Subcutaneous abdominal adipose tissue (tissue), 5 donors: ENCODE measurements around the gene C4BPB.

Experiments
- H3K27ac ChIP-seq: one replicate; pipeline ENCODE4 v1.7.0; 2013; ENCODE audit warnings: low read depth, mild to moderate bottlenecking, inconsistent platforms, low read length, moderate library complexity
- H3K27me3 ChIP-seq, 5 donors: one replicate each; pipeline ENCODE4 v1.7.0; 2013; ENCODE audit warnings: low read length in 5 of 5, inconsistent platforms in 1 of 5; ENCODE audit not compliant: control insufficient read depth in 5 of 5, insufficient read depth in 4 of 5
- H3K36me3 ChIP-seq, 5 donors: one replicate each; pipeline ENCODE4 v1.7.0; 2013; ENCODE audit warnings: low read length in 5 of 5; ENCODE audit not compliant: control insufficient read depth in 5 of 5, insufficient read depth in 5 of 5
- H3K4me1 ChIP-seq, 5 donors: one replicate each; pipeline ENCODE4 v1.7.0; 2013; ENCODE audit warnings: low read length in 5 of 5, mild to moderate bottlenecking in 3 of 5, moderate library complexity in 1 of 5; ENCODE audit not compliant: control insufficient read depth in 5 of 5, insufficient read depth in 5 of 5
- H3K4me3 ChIP-seq, 5 donors: one replicate each; pipeline ENCODE4 v1.7.0; 2013; ENCODE audit warnings: low read length in 5 of 5, low read depth in 1 of 5
- H3K9ac ChIP-seq, 5 donors: one replicate each; pipeline ENCODE4 v1.7.0; 2013; ENCODE audit warnings: low read length in 5 of 5, mild to moderate bottlenecking in 4 of 5, moderate library complexity in 3 of 5
- H3K9me3 ChIP-seq, 5 donors: one replicate each; pipeline ENCODE4 v1.7.0; 2013; ENCODE audit warnings: low read length in 5 of 5; ENCODE audit not compliant: control insufficient read depth in 5 of 5
- donor health status: healthy.
- donor health status: healthy.
- donor health status: healthy.
- donor health status: healthy.
- donor health status: healthy.

The C4BPB gene

DNA sequence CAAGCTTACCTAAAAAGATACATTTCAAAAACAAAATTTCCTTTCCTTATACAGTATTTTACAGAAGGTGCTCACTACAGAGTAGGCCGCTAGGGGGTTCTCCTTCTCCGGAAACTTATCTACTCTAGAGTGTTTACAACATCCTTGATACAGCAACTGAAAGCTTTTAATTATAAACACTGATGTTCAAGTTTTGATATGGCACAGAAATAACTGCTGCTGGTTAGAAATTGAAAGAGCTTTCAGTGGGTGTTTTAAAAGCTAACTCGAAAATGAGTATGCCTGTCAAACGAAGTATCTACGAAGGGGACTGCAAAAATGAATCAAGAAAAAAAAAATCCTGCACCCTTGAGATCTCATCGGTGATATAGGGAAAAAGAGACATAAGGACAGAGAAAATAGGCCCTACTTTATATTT is 38.7 kb upstream of the C4BPB start:
- peak overlapping the region; percentile 87 for H3K27ac ChIP-seq
- no peaks in the 10 kb centered on the region for H3K27me3 ChIP-seq
- peak overlapping the region; percentile 95 to 99 (median 96) for H3K4me3 ChIP-seq
- H3K36me3 ChIP-seq = peaks cover 14 to 19% (median 15%) of the 10 kb centered on the region in 5 donors
- no peaks in the 10 kb centered on the region for H3K9me3 ChIP-seq
- H3K9ac ChIP-seq = peak overlapping the region; percentile 90 to 99 (median 93)
- H3K4me1 ChIP-seq = peaks cover 6 to 51% (median 42%) of the 10 kb centered on the region in 5 donors

DNA sequence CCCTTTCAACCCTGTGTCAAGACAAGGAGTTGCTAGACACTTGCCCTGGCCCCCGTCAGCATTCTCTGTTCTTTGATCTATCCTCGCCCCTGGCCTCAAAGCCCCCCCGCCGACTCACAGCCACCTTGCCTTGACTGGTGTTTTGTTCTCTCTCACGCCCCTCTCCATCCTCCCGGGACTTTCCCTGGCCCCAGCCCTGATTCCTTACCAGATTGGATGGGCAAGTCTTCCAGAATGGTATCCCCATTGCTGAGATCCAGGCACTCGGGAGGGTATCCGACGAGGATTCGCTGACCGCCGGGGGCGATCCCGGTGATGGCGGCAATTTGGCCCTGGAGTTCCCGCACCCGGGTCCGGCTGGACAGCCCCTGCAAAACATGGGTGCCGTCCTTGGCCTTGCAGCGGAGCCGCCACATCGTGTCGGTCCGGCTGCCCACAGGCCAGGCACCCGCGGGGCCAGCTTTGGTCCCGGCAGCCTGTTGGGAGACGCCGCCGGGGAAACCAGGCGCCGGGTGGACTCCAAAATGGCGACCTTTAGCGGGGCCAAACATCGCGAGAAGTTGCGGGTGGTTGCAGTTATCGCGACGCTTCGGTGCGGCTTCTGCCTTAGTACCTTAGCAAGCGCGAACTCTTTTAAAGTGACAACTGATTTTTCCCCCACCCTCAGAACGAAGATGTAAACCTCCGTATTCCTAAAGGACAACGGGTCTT is 38.0 kb upstream of the C4BPB start:
- Histone ChIP-seq H3K36me3 (peaks cover 14 to 19% (median 15%) of the 10 kb centered on the region in 5 donors), H3K27me3 (no peaks in the 10 kb centered on the region), H3K4me3 (peak overlapping the region; percentile 95 to 99 (median 96)), H3K9ac (peak overlapping the region; percentile 90 to 99 (median 93)), H3K27ac (peak overlapping the region; percentile 87), H3K9me3 (no peaks in the 10 kb centered on the region), H3K4me1 (peaks cover 6 to 51% (median 37%) of the 10 kb centered on the region in 5 donors)

DNA sequence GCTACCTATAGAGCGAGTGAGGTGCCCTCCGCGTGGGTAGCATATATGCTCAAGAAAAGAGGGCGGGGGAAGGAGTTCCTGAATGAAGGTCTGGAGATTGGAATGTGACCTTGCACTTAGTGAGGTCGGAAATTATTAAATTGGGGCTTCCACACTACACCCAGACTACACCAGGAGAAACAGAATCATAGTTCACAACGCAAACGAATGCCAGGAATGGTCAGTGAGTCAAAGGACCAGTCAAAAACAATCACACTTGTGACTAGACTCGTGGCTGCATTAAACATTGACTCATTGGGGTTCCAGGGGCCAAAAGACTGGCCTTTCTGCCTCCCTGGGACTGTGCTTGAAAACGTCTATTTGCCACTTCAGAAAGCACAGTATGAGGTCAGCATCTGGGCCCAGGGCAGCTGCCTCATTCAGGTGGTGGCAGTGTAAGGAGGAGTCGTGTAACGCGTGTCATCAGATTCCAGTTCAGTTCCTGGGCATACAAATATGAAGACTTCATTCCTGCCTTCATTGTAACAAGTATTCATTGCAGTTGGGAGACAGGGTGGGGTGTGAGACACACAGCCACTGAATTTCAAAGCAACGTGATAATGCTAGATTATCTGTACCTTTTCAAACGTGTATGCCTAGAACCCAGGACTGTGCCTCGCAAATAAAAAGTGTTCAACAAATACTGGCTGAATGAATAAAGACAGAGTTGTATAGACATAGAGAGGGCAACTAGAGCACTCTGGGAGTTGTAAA is 37.3 kb upstream of the C4BPB start, which contains the start of gene YOD1:
YOD1 (minus strand) TSS at position 18 of the 753 bp plus-strand sequence. CDS start 178 bp downstream, outside the sequence.
- H3K9ac ChIP-seq = peak within 1 kb of the TSS; percentile 90 to 99 (median 93)
- H3K27ac ChIP-seq = peak within 1 kb of the TSS; percentile 87
- H3K4me1 ChIP-seq = peaks cover 6 to 50% (median 36%) of the 10 kb centered on the region in 5 donors
- H3K4me3 ChIP-seq = peak within 1 kb of the TSS; percentile 95 to 99 (median 96)
- peaks cover 14 to 21% (median 15%) of the 10 kb centered on the region in 5 donors for H3K36me3 ChIP-seq
- H3K27me3 ChIP-seq = no peaks in the 10 kb centered on the region
- no peaks in the 10 kb centered on the region for H3K9me3 ChIP-seq

DNA sequence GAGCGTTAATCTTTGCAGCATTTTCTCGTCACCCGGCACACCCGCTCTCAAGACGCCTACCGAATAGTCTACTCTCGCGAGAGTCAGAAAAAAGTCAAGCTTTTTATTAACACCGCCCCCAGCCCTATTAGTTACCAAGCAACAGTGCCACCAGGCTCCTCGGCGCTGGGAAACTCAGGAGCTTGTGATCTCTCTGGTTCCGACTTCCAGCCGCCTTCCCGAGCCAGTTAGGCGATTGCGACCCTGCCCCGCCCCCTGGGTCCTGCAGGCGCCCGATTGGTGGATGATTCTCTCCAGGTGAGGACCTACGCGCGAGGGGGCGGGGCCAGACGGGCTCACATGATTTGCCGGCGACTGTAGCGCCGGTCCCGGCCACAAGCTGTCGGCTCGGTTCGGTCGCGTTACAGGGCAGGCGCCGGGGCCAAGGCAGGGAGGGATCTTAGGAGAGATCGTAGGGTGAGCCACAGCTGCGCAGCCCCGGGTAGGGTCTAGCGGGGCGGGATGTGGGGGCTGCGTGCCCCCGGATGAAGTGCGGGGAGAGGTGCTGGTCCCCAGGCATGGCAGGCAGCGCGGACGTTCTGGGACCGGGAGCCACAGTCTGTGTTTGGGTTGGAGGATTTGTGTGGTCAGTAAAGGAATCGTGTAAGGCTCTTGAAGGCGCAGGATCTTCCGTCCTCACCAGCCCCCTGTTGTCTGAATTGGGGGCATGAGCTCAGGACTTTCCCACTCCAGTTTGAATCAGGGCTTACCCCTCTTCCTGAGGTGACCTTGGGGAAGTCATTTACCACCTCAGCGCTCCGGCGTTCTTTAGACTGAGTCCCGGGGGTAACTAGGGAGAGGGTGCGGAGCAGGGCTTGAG is 35.5 kb upstream of the C4BPB start, which contains the start of gene PFKFB2:
PFKFB2 (plus strand) TSS at position 365 of the 859 bp plus-strand sequence. CDS start 1,443 bp downstream, outside the sequence.
- H3K27me3 ChIP-seq = no peaks in the 10 kb centered on the region
- H3K4me1 ChIP-seq = peaks cover 6 to 50% (median 36%) of the 10 kb centered on the region in 5 donors
- peak within 1 kb of the TSS; percentile 81 for H3K27ac ChIP-seq
- H3K9ac ChIP-seq = peak within 1 kb of the TSS; percentile 48 to 92 (median 82)
- H3K4me3 ChIP-seq = peak within 1 kb of the TSS; percentile 79 to 90 (median 90)
- peaks cover 11 to 18% (median 13%) of the 10 kb centered on the region in 5 donors for H3K36me3 ChIP-seq
- H3K9me3 ChIP-seq = no peaks in the 10 kb centered on the region

DNA sequence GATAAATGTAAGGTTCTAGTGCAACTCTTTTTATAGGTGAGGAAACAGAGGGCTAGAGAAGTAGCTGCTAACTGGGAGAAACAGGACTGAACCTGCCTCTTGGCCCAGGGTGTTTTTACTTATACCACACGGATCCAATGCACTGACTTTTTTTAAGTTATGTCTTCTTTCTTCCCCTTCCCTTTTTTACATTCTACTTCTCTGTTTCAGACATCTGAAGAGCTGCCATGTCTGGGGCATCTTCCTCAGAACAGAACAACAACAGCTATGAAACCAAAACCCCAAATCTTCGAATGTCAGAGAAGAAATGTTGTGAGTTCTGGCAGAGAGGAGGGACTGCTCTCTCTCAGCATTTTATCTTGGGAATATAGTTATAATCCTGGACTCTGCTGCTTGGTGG is 34.2 kb upstream of the C4BPB start:
- Histone ChIP-seq H3K36me3 (peaks cover 0 to 5% (median under 1%) of the 10 kb centered on the region in 5 donors), H3K9me3 (no peaks in the 10 kb centered on the region), H3K27ac (peak overlapping the region; percentile 7), H3K4me3 (no peak overlapping the region), H3K4me1 (peaks cover 6 to 41% (median 34%) of the 10 kb centered on the region in 5 donors), H3K9ac (no peak overlapping the region), H3K27me3 (no peaks in the 10 kb centered on the region)

DNA sequence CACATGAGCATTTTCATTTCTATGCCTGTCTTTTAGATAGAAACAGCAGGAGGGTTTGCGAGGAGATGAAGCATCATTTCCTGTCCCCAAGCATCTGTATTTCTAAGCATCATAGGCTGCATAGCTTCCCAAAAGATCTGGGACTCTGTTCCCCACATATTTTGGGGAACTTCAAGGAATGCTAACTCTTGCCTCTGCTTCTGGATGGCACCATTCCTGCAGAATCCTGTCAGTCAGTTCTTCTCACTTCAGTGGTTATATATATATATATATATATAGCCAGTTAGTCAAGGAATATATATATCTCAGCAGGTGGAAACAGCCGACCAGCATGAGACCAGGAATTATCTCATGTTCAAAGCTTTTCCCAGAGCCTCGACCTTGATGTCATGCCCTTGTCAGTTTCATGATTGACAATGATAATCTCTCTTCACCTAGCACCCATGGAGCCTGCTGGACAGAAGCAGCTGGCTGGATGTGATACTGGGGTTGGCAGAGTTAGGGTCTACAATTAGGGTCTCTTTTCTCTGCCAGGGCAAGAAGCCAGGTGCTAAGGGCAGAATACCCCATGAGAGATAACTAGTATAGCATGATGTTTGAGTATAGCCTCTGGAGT is 33.2 kb upstream of the C4BPB start:
- Histone ChIP-seq H3K4me3 (no peak overlapping the region), H3K27ac (no peak overlapping the region), H3K9me3 (no peaks in the 10 kb centered on the region)

DNA sequence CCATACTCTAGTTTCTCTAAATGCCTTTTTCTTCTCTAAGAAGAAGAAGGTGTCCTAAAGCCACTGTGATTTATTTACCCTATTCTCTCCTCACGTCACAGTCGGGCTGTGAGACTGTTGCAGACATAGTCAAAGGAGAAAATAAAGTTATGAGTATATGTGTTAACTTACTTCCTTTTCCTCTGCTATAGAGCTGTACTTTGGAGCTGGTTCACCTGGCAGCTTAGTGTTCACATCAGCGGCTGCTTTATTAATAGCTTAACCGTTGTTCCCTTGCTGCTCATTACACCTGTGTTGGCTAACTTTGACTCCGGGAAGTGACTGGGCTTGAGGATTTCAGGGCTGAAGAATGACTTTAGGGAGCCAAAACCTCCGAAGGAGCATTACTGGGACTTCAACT is 32.0 kb upstream of the C4BPB start:
- no peak overlapping the region for H3K27ac ChIP-seq
- H3K27me3 ChIP-seq = no peaks in the 10 kb centered on the region
- no peak overlapping the region for H3K9ac ChIP-seq
- no peaks in the 10 kb centered on the region for H3K9me3 ChIP-seq
- peaks cover 0 to 11% (median 5%) of the 10 kb centered on the region in 5 donors for H3K36me3 ChIP-seq
- no peak overlapping the region for H3K4me3 ChIP-seq
- peaks cover 4 to 24% (median 17%) of the 10 kb centered on the region in 5 donors for H3K4me1 ChIP-seq

More for the DNA sequence above, 33.2 kb upstream of the C4BPB start:
- Histone ChIP-seq H3K4me1 (peaks cover 6 to 32% (median 24%) of the 10 kb centered on the region in 5 donors), H3K9ac (no peak overlapping the region), H3K36me3 (peaks cover 0 to 7% (median 5%) of the 10 kb centered on the region in 5 donors), H3K27me3 (no peaks in the 10 kb centered on the region)

DNA sequence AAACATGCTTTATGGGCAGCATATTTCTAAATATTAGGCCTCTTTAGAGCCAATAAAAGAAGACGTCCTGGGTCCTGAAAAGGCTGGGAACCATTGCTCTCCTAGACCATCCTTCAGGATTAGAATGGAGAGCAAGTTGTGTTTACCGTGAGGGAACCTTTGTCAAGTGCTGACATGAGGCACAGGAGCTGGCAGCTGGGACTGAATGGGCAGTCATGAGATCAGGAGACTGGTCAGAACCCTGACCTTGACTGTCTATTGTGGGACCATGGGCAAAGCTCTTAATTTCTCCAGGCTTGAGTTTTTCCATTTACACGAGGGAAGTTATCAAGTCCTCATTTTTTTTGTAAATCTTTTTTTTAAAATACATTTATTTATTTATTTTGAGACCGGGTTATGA is 30.4 kb upstream of the C4BPB start:
- H3K4me3 ChIP-seq = no peak overlapping the region
- H3K4me1 ChIP-seq = peaks cover 0 to 10% (median 5%) of the 10 kb centered on the region in 5 donors
- H3K36me3 ChIP-seq = peaks cover 7 to 27% (median 20%) of the 10 kb centered on the region in 5 donors
- H3K27ac ChIP-seq = no peak overlapping the region
- no peak overlapping the region for H3K9ac ChIP-seq
- H3K9me3 ChIP-seq = no peaks in the 10 kb centered on the region
- H3K27me3 ChIP-seq = no peaks in the 10 kb centered on the region
